CD8-positive, alpha-beta memory T cell (primary cell): Measurements from ENCODE around the gene JAK2. TPM values are rescaled to one million over a fixed set of nuclear protein-coding genes. Genes with fewer than 3 reads are reported as not detected.

Experiments used
- CTCF ChIA-PET: fragments of 350-600 bp; sonication (Branson Sonifier 250); formaldehyde crosslinking; loops from one replicate; lab custom pipeline; 2021; ENCODE audit warnings: antibody characterized with exemption; lab: Charles Lee
- POLR2A ChIA-PET: fragments of 350-600 bp; sonication (Branson Sonifier 250); formaldehyde crosslinking; loops from one replicate; lab custom pipeline; 2021; ENCODE audit warnings: antibody characterized with exemption; lab: Charles Lee
- DNase-seq, 5 donors: peaks; one replicate each; pipeline versions ENCODE4 v3.0.0 to v3.0.0-alpha.2; 2020 to 2022; ENCODE audit warnings: mixed read lengths in 1 of 5
- H3K27ac ChIP-seq: one replicate; pipeline ENCODE4 v1.7.0; 2013; ENCODE audit warnings: low read depth, mild to moderate bottlenecking, low read length, moderate library complexity
- H3K27me3 ChIP-seq: 2 replicates; pipeline ENCODE4 v1.7.0; 2013; ENCODE audit warnings: low read length, mild to moderate bottlenecking; ENCODE audit not compliant: insufficient read depth, poor library complexity, severe bottlenecking
- H3K36me3 ChIP-seq: 2 replicates; pipeline ENCODE4 v1.7.0; 2013; ENCODE audit warnings: mild to moderate bottlenecking, low read length, moderate library complexity; ENCODE audit not compliant: insufficient read depth
- H3K4me1 ChIP-seq: 2 replicates; pipeline ENCODE4 v1.7.0; 2013; ENCODE audit warnings: mild to moderate bottlenecking, low read length, moderate library complexity; ENCODE audit not compliant: insufficient read depth
- H3K4me3 ChIP-seq: 2 replicates; pipeline ENCODE4 v1.7.0; 2013; ENCODE audit warnings: mild to moderate bottlenecking, low read length
- H3K9me3 ChIP-seq: 2 replicates; pipeline ENCODE4 v1.7.0; 2013; ENCODE audit warnings: mild to moderate bottlenecking, low read length
- H3K27ac Mint-ChIP-seq, 8 donors: one replicate each; pipeline ENCODE4 v1.8.0; 2020 to 2021; ENCODE audit warnings: mixed read lengths in 8 of 8, mild to moderate bottlenecking in 6 of 8, inconsistent platforms in 3 of 8, moderate library complexity in 3 of 8
- H3K27me3 Mint-ChIP-seq, 2 donors: one replicate each; pipeline ENCODE4 v1.8.0; 2020 to 2021; ENCODE audit warnings: mixed read lengths in 2 of 2, mild to moderate bottlenecking in 1 of 2, moderate library complexity in 1 of 2
- H3K36me3 Mint-ChIP-seq, 3 donors: one replicate each; pipeline ENCODE4 v1.8.0; 2020 to 2021; ENCODE audit warnings: mixed read lengths in 3 of 3, inconsistent platforms in 1 of 3, mild to moderate bottlenecking in 1 of 3
- H3K4me1 Mint-ChIP-seq, 3 donors: one replicate each; pipeline ENCODE4 v1.8.0; 2020 to 2021; ENCODE audit warnings: mixed read lengths in 3 of 3, inconsistent platforms in 1 of 3, mild to moderate bottlenecking in 1 of 3
- H3K4me3 Mint-ChIP-seq, 7 donors: one replicate each; pipeline ENCODE4 v1.8.0; 2020 to 2021; ENCODE audit warnings: mixed read lengths in 7 of 7, mild to moderate bottlenecking in 6 of 7, moderate library complexity in 4 of 7, inconsistent platforms in 2 of 7
- H3K9me3 Mint-ChIP-seq, 5 donors: one replicate each; pipeline ENCODE4 v1.8.0; 2020 to 2022; ENCODE audit warnings: mixed read lengths in 5 of 5, mild to moderate bottlenecking in 3 of 5, moderate library complexity in 2 of 5, inconsistent platforms in 1 of 5
- polyA plus RNA-seq: library from polyadenylated mRNA; unstranded; fragments of 300-500 nt; fragmentation: Illumina TruSeq; gene quantifications from one replicate; pipeline ENCODE4 v1.2.3, GENCODE V29; 2021
- total RNA-seq, 2 experiments: library from RNA; stranded (reverse); gene quantifications; one replicate each; pipeline ENCODE4 v1.2.3, GENCODE V29; 2021

The JAK2 gene
- total and polyA plus RNA-seq, 3 experiments from 2014 or later = 9.6 to 25.1 (median 24.9) TPM

DNA sequence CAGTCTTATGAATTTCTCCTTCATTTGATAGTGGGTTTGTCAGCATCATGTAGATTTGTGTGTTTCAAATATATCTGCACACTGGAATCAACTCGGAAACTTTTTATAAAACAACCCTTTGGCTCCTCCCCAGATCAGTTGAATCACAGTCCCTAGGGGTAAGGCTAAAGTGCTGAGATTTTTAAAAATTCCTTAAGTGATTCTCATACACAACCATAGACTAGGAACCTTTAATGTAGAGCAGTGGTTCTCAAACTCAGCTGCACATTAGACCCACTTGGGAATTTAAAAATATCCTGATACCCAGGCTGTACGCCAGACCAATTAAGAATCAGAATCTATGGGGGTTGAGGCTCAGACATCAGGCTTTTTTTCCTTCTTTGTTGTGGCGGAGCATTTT is 17.5 kb upstream of the JAK2 start:
- ChIA-PET CTCF (no interaction called here), POLR2A (no interaction called here)
- peaks cover 1 to 16% (median 5%) of the 10 kb centered on the region in 3 donors for H3K36me3 Mint-ChIP-seq
- no peak overlapping the region for H3K4me3 Mint-ChIP-seq
- no peak for DNase-seq
- H3K27ac Mint-ChIP-seq = no peak overlapping the region
- peaks cover 4 to 13% (median 8%) of the 10 kb centered on the region in 5 donors for H3K9me3 Mint-ChIP-seq
- H3K27me3 ChIP-seq = no peaks in the 10 kb centered on the region
- no peak overlapping the region for H3K4me3 ChIP-seq
- peaks cover 2 to 6% (median 4%) of the 10 kb centered on the region in 3 donors for H3K4me1 Mint-ChIP-seq
- H3K27me3 Mint-ChIP-seq = peaks cover 0 to 8% of the 10 kb centered on the region in 2 donors
- no peaks in the 10 kb centered on the region for H3K9me3 ChIP-seq
- H3K27ac ChIP-seq = no peak overlapping the region
- peaks cover 18% of the 10 kb centered on the region for H3K4me1 ChIP-seq
- no peaks in the 10 kb centered on the region for H3K36me3 ChIP-seq

DNA sequence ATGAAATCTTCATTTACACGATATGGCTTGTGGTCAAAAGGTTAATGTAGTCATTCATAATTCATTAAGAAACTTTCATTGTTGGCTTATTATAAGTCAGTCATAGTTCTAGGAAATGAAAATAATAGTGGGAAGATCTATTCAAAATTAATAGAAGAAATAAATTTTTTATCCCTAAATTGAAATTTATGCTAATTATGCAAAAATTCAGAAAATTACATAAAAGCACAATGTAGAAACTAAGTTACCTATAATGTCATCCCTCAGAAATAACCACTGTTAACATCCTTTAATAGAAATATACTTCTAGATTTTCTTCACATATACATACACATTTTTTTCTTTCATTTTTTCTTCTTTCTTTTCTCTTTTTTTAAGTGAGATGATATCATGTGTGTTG is 15.9 kb upstream of the JAK2 start:
- H3K4me1 ChIP-seq = peaks cover 18% of the 10 kb centered on the region
- Mint-ChIP-seq H3K4me3 (no peak overlapping the region), H3K27me3 (peaks cover 0 to 8% of the 10 kb centered on the region in 2 donors), H3K27ac (no peak overlapping the region), H3K4me1 (peaks cover 2 to 6% (median 4%) of the 10 kb centered on the region in 3 donors), H3K9me3 (peaks cover under 1 to 4% (median 3%) of the 10 kb centered on the region in 5 donors), H3K36me3 (peaks cover 0 to 2% (median 1%) of the 10 kb centered on the region in 3 donors)
- no peaks in the 10 kb centered on the region for H3K27me3 ChIP-seq
- H3K4me3 ChIP-seq = no peak overlapping the region
- H3K36me3 ChIP-seq = no peaks in the 10 kb centered on the region
- H3K27ac ChIP-seq = no peak overlapping the region
- ChIA-PET POLR2A (no interaction called here), CTCF (no interaction called here)
- DNase-seq = no peak
- H3K9me3 ChIP-seq = no peaks in the 10 kb centered on the region

DNA sequence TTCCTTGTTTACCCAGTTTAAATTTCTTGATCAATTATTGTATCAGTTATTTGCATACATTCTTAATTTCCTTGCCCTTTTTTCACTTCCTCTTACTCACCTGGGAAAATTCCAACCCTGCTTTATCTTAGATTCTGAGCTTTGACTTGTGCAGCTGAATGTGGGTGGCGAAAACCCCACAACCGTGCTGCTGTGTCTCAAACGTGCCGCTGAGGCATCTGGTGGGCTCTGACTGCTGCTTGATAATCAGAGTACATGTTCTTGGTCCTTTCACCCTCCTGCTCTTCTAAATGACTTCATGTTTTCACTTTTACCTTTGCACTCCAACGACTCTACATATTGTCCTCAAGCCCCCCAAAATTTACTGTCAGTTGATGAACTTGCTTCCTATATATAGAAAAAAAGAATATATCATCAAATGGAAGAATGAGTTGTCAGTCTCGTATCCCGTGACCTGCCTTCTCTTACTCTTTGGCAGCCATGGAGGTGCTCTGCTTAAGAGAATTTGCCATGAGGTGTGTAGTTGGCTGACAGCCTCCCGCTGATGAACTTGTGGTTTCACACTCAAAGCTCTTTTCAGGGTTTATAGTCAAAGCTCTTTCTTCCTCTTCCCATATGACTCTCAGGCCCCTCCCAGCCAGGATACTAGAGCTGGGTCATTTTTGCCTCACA is 14.0 kb upstream of the JAK2 start:
- no peak overlapping the region for H3K27ac Mint-ChIP-seq
- peak in 3 of 5 donors; percentile 12 to 55 (median 43) for DNase-seq
- ChIA-PET CTCF (interaction anchor here (0.9 kb wide), 1 partner anchor 17 kb away, joined by 3 read pairs; no protein-coding TSS in a partner anchor), POLR2A (interaction anchor here (0.6 kb wide), 1 partner anchor 378 kb away, joined by 4 read pairs; no protein-coding TSS in a partner anchor)
- H3K36me3 ChIP-seq = no peaks in the 10 kb centered on the region
- peaks cover 18% of the 10 kb centered on the region for H3K4me1 ChIP-seq
- H3K9me3 ChIP-seq = no peaks in the 10 kb centered on the region
- peak overlapping the region; percentile 20 for H3K4me3 ChIP-seq
- no peak overlapping the region for H3K27ac ChIP-seq
- peaks cover 0 to 4% (median 0%) of the 10 kb centered on the region in 3 donors for H3K4me1 Mint-ChIP-seq
- no peaks in the 10 kb centered on the region for H3K36me3 Mint-ChIP-seq
- H3K27me3 Mint-ChIP-seq = peaks cover 0 to 8% of the 10 kb centered on the region in 2 donors
- H3K27me3 ChIP-seq = no peaks in the 10 kb centered on the region
- no peak overlapping the region for H3K4me3 Mint-ChIP-seq
- no peaks in the 10 kb centered on the region for H3K9me3 Mint-ChIP-seq

DNA sequence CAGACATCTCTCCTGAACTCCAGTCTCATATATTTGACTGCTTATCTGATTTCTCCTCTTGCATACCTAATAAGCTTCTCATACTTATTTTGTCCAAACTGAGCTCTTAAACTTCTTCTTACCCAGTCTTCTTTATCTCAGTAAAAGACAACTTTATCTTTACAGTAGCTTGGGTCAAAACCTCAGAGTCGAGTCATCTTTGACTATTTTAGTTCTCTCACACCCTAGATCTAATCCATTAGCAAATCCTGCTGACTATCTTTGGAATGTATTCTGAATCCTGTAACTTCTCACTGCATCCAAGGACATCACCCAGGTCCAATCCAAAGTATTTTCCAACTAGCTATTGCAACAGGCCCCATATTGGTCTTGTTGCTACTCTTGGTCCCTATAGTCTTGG is 11.8 kb upstream of the JAK2 start:
- no peak for DNase-seq
- Histone ChIP-seq H3K4me3 (no peak overlapping the region), H3K36me3 (no peaks in the 10 kb centered on the region), H3K27me3 (no peaks in the 10 kb centered on the region), H3K27ac (no peak overlapping the region), H3K9me3 (no peaks in the 10 kb centered on the region), H3K4me1 (peaks cover 18% of the 10 kb centered on the region)
- Mint-ChIP-seq H3K36me3 (no peaks in the 10 kb centered on the region), H3K4me1 (no peaks in the 10 kb centered on the region), H3K9me3 (no peaks in the 10 kb centered on the region), H3K27ac (no peak overlapping the region), H3K27me3 (peaks cover 0 to 9% of the 10 kb centered on the region in 2 donors), H3K4me3 (no peak overlapping the region)
- CTCF ChIA-PET = interaction anchor here (0.7 kb wide), 1 partner anchor 214 kb away, joined by 3 read pairs; no protein-coding TSS in a partner anchor
- POLR2A ChIA-PET = no interaction called here

DNA sequence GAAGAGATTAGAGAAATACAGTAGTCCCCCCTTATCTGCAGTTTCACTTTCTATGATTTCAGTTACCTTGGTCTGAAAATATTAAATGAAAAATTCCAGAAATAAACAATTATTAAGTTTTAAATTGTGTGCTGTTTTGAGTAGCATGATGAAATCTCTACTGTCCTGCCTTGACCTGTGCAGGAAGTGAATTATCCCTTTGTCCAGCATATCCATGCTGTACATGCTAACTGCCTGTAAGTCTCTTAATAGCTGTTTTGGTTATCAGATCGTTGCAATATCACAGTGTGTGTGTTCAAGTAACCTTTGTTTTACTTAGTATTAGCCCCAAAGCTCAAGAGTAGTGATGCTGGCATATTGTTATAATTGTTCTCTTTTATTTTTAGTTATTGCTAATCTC is 11.2 kb upstream of the JAK2 start:
- H3K27me3 ChIP-seq = no peaks in the 10 kb centered on the region
- H3K4me1 ChIP-seq = peaks cover 18% of the 10 kb centered on the region
- ChIA-PET POLR2A (no interaction called here), CTCF (interaction anchor here (0.7 to 1.6 kb wide), 2 partner anchors 11 to 214 kb away, joined by 3 to 4 read pairs; partner anchors contain the start of gene JAK2)
- H3K27ac ChIP-seq = no peak overlapping the region
- H3K4me1 Mint-ChIP-seq = no peaks in the 10 kb centered on the region
- peaks cover 0 to 9% of the 10 kb centered on the region in 2 donors for H3K27me3 Mint-ChIP-seq
- no peaks in the 10 kb centered on the region for H3K36me3 Mint-ChIP-seq
- no peak for DNase-seq
- no peak overlapping the region for H3K27ac Mint-ChIP-seq
- no peaks in the 10 kb centered on the region for H3K9me3 ChIP-seq
- H3K4me3 Mint-ChIP-seq = no peak overlapping the region
- no peak overlapping the region for H3K4me3 ChIP-seq
- no peaks in the 10 kb centered on the region for H3K36me3 ChIP-seq
- H3K9me3 Mint-ChIP-seq = no peaks in the 10 kb centered on the region

DNA sequence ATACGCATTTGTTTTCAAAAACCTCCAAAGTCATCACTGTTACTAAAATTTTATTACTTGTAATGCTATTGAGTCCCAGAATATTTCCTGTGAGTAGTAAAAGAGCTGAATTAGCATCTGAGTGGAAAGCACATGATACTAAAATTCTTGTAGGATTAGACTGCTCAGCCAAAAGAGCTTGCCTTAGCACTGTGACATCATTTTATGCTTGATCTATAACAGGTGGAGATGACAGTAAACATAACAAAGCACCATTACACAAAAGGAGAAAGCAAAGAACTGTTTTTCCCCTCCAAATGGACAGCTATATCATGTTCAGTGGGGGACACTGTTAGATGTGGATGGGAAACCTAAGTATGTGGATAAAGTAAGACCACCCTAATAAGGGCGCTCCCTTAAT is 5.8 kb upstream of the JAK2 start:
- no peaks in the 10 kb centered on the region for H3K9me3 Mint-ChIP-seq
- H3K27ac ChIP-seq = no peak overlapping the region
- peaks cover 0 to under 1% (median 0%) of the 10 kb centered on the region in 3 donors for H3K36me3 Mint-ChIP-seq
- ChIA-PET POLR2A (interaction anchor here (0.6 kb wide), 1 partner anchor 248 kb away, joined by 5 read pairs; no protein-coding TSS in a partner anchor), CTCF (interaction anchor here (1.0 kb wide), 1 partner anchor 9 kb away, joined by 3 read pairs; no protein-coding TSS in a partner anchor)
- no peak overlapping the region for H3K4me3 ChIP-seq
- H3K9me3 ChIP-seq = no peaks in the 10 kb centered on the region
- no peak overlapping the region for H3K27ac Mint-ChIP-seq
- H3K27me3 ChIP-seq = no peaks in the 10 kb centered on the region
- peak overlapping the region in 1 of 7 donors; percentile 18 for H3K4me3 Mint-ChIP-seq
- H3K4me1 ChIP-seq = peaks cover 7% of the 10 kb centered on the region
- no peak for DNase-seq
- peaks cover 9 to 18% (median 9%) of the 10 kb centered on the region in 3 donors for H3K4me1 Mint-ChIP-seq
- no peaks in the 10 kb centered on the region for H3K36me3 ChIP-seq
- peaks cover 1 to 4% of the 10 kb centered on the region in 2 donors for H3K27me3 Mint-ChIP-seq

DNA sequence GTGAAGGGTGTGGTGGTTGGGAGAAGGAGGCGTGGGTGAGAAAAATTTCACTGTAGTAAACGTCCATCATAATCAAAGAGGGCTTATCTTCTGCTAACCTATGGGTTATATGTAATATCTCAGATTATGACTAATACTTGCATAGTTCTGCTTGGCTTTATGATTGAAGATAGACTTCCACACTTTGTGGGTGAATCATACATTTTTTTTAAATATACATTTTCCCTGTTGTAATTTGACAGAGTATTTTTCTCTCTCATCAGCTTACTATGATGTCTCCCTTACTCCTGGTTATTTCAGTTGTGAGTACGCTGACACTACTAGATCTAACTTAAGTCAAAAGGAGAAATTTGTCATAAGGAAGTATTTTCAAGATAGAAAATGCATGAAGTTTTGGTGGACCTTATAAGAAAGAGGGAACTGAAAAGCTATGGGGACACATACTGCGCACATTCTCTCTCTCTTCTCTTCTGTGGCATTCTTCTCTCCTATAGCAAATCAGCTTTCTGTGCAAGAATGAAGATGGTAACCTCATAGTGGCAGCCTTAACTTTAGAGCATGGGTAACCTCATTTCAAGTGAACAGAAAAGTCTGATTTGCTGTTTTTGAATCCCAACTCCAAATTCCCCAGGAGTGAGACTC is 4.9 kb upstream of the JAK2 start:
- H3K36me3 ChIP-seq = no peaks in the 10 kb centered on the region
- POLR2A ChIA-PET = no interaction called here
- H3K4me3 ChIP-seq = no peak overlapping the region
- H3K9me3 ChIP-seq = no peaks in the 10 kb centered on the region
- Mint-ChIP-seq H3K4me1 (peaks cover 11 to 19% (median 11%) of the 10 kb centered on the region in 3 donors), H3K27ac (no peak overlapping the region), H3K4me3 (peak overlapping the region in 1 of 7 donors; percentile 18), H3K27me3 (peaks cover 1 to 4% of the 10 kb centered on the region in 2 donors), H3K36me3 (peaks cover 0 to 4% (median 0%) of the 10 kb centered on the region in 3 donors), H3K9me3 (no peaks in the 10 kb centered on the region)
- peaks cover 7% of the 10 kb centered on the region for H3K4me1 ChIP-seq
- H3K27ac ChIP-seq = no peak overlapping the region
- CTCF ChIA-PET = no interaction called here
- DNase-seq = no peak
- H3K27me3 ChIP-seq = no peaks in the 10 kb centered on the region
